ENCODE results near the gene THRAP3.

DNA sequence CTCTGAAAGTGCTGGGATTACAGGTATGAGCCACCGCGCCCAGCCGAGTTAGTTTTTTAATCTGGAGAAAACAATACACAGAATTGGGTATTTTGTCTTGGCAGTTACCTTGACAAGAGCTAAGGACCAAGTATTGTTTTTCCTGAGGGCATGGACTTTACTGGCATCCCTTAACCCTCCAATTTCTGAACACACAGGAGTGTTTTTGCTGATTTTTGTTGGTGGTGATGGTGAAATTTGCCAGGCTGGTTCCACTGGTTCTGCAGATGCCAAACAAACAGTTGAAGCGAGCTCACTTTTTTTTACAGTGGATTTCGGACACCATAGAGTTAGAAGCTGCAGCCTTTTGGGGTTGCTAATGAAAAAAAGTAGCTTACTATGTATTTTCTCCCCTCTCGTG, 44.7 kb downstream of the THRAP3 start:
- no peak for TF ChIP-seq EZH2 (IDR thresholded peaks at IDR 0.05; ENCODE audit: insufficient read depth, poor library complexity, severe bottlenecking)
- no peak for TF ChIP-seq EZH2phosphoT487 (IDR thresholded peaks at IDR 0.05; ENCODE audit: insufficient read depth, low read depth)

Data from GM23248 (cell line).